Suppressor macrophage treated with lipopolysaccharide for 4 hours (primary cell): ENCODE results near the gene ACAT1.
"Not testable (repeated sequence)": the region's sequence is repeated elsewhere in the genome, so short reads cannot be mapped to it uniquely, and the experiment has no call there.

Experiments used
- DNase-seq: peaks from one replicate; pipeline ENCODE4 v3.0.0-alpha.2; 2020

Gene ACAT1

GRCh38 chr11:108121274-108122155 is at the start of gene ACAT1:
Gene ACAT1 (plus strand): TSS chr11:108121567. CDS start chr11:108121607, 40 bp downstream.
- DNase-seq = peak; percentile 97

- no peak for DNase-seq
These were observed 36.6 kb upstream of the ACAT1 start for GRCh38 chr11:108084811-108085210.

GRCh38 chr11:108085672-108086071 is 35.7 kb upstream of the ACAT1 start:
- DNase-seq = no peak

- peak; percentile 9 for DNase-seq
These were observed 29.2 kb upstream of the ACAT1 start for GRCh38 chr11:108092134-108092533.

- no peak for DNase-seq
These were observed 28.1 kb upstream of the ACAT1 start for GRCh38 chr11:108093128-108093904.

GRCh38 chr11:108097179-108097578 is 24.2 kb upstream of the ACAT1 start:
- DNase-seq = no peak

- no peak for DNase-seq
These were observed 20.1 kb upstream of the ACAT1 start for GRCh38 chr11:108101090-108101775.

- DNase-seq = no peak
These were observed 10.2 kb upstream of the ACAT1 start for GRCh38 chr11:108111126-108111525.

GRCh38 chr11:108112057-108112456 is 9.3 kb upstream of the ACAT1 start:
- no peak for DNase-seq

GRCh38 chr11:108115500-108116140 is 5.7 kb upstream of the ACAT1 start:
- peak; percentile 39 for DNase-seq

- peak; percentile 37 for DNase-seq
These were observed 3.5 kb upstream of the ACAT1 start for GRCh38 chr11:108117746-108118371.

- DNase-seq = not testable (repeated sequence)
These were observed 462 bp upstream of the ACAT1 start for GRCh38 chr11:108120936-108121273.

GRCh38 chr11:108122166-108122628 is 830 bp downstream of the ACAT1 start:
- no peak for DNase-seq

GRCh38 chr11:108125096-108125495 is 3.7 kb downstream of the ACAT1 start:
- no peak for DNase-seq

GRCh38 chr11:108128772-108129171 is 7.4 kb downstream of the ACAT1 start:
- no peak for DNase-seq

GRCh38 chr11:108131993-108132392 is 10.6 kb downstream of the ACAT1 start:
- no peak for DNase-seq

- not testable (repeated sequence) for DNase-seq
These were observed 11.7 kb downstream of the ACAT1 start for GRCh38 chr11:108132993-108133538.

- DNase-seq = no peak
These were observed 14.6 kb downstream of the ACAT1 start for GRCh38 chr11:108135845-108136544.

- no peak for DNase-seq
These were observed 15.8 kb downstream of the ACAT1 start for GRCh38 chr11:108137212-108137611.

GRCh38 chr11:108142304-108142703 is 20.9 kb downstream of the ACAT1 start:
- no peak for DNase-seq

GRCh38 chr11:108144615-108145014 is 23.2 kb downstream of the ACAT1 start:
- no peak for DNase-seq
